SIG-M5 treated with dmso at 0.1 percent for 504 hours (cell line): ENCODE measurements around the gene TXLNA.
"Not testable (repeated sequence)": the region's sequence is repeated elsewhere in the genome, so short reads cannot be mapped to it uniquely, and the experiment has no call there.

Experiments
- DNase-seq: peaks from one replicate; lab custom pipeline; 2025; ENCODE audit not compliant: unreplicated experiment; lab: John Stamatoyannopoulos, UW

Gene TXLNA

GRCh38 chr1:32179443-32180185 lies at the start of gene TXLNA:
TXLNA (plus strand) TSS chr1:32179675; CDS start chr1:32180346, 671 bp downstream.
- DNase-seq, result peak; percentile 83

GRCh38 chr1:32133950-32134280 lies 45.6 kb upstream of the TXLNA start:
- not testable (repeated sequence) for DNase-seq

GRCh38 chr1:32137111-32137510 lies 42.4 kb upstream of the TXLNA start:
- DNase-seq, result no peak

GRCh38 chr1:32138965-32139364 lies 40.5 kb upstream of the TXLNA start:
- DNase-seq, result no peak

- DNase-seq, result peak; percentile 34
Measured at GRCh38 chr1:32142446-32143301, 36.8 kb upstream of the TXLNA start.

- not testable (repeated sequence) for DNase-seq
Measured at GRCh38 chr1:32143302-32143695, 36.2 kb upstream of the TXLNA start.

- no peak for DNase-seq
Measured at GRCh38 chr1:32144033-32144432, 35.4 kb upstream of the TXLNA start.

GRCh38 chr1:32147799-32148198 lies 31.7 kb upstream of the TXLNA start:
- not testable (repeated sequence) for DNase-seq

GRCh38 chr1:32150847-32151246 lies 28.6 kb upstream of the TXLNA start:
- DNase-seq, result no peak

- no peak for DNase-seq
Measured at GRCh38 chr1:32151319-32151787, 28.1 kb upstream of the TXLNA start.

- DNase-seq, result no peak
Measured at GRCh38 chr1:32159189-32159588, 20.3 kb upstream of the TXLNA start.

GRCh38 chr1:32163405-32163804 lies 16.1 kb upstream of the TXLNA start:
- DNase-seq, result no peak

GRCh38 chr1:32165633-32166032 lies 13.8 kb upstream of the TXLNA start:
- DNase-seq, result not testable (repeated sequence)

GRCh38 chr1:32170991-32171390 lies 8.5 kb upstream of the TXLNA start:
- no peak for DNase-seq

GRCh38 chr1:32172621-32173245 lies 6.7 kb upstream of the TXLNA start:
- DNase-seq, result no peak

GRCh38 chr1:32178380-32179192 lies 889 bp upstream of the TXLNA start:
- DNase-seq, result peak; percentile 86

GRCh38 chr1:32179193-32179442 lies 357 bp upstream of the TXLNA start:
- no peak for DNase-seq

- peak; percentile 28 for DNase-seq
Measured at GRCh38 chr1:32180186-32181060, 948 bp downstream of the TXLNA start.

- no peak for DNase-seq
Measured at GRCh38 chr1:32181065-32181464, 1.6 kb downstream of the TXLNA start.

GRCh38 chr1:32181563-32181962 lies 2.1 kb downstream of the TXLNA start:
- no peak for DNase-seq
